ENCODE results near the gene STUM.

- TF ChIP-seq CTCF (IDR thresholded peaks at IDR 0.05 in 2 of 3, conservative IDR thresholded peaks at IDR 0.05 in 1 of 3; ENCODE audit: control insufficient read depth in 2 of 3, extremely low read depth in 1 of 3, insufficient read depth in 1 of 3, low read depth in 3 of 3, low read length in 3 of 3): no peak
- TF ChIP-seq BCL3 (IDR thresholded peaks at IDR 0.05; ENCODE audit: borderline replicate concordance, insufficient read depth, low read depth, low read length, poor library complexity, severe bottlenecking): no peak
- no peak for TF ChIP-seq STAT3 (IDR thresholded peaks at IDR 0.05; ENCODE audit: low read depth, low read length)
- no peak for TF ChIP-seq FOXM1 (IDR thresholded peaks at IDR 0.05; ENCODE audit: low read depth, low read length)
- no peak for TF ChIP-seq RAD21 (IDR thresholded peaks at IDR 0.05; ENCODE audit: insufficient read depth, low read depth, low read length)
- TF ChIP-seq NRF1 (conservative IDR thresholded peaks at IDR 0.05; ENCODE audit: low read depth, low read length): no peak
- no peak for TF ChIP-seq TCF7 (IDR thresholded peaks at IDR 0.05; ENCODE audit: borderline replicate concordance)
- TF ChIP-seq MLLT1 (IDR thresholded peaks at IDR 0.05): no peak
- TF ChIP-seq SPI1 (IDR thresholded peaks at IDR 0.05; ENCODE audit: borderline replicate concordance, insufficient read depth, low read depth, low read length): no peak
- no peak for TF ChIP-seq BHLHE40 (IDR thresholded peaks at IDR 0.05; ENCODE audit: borderline replicate concordance in 1 of 2, low read depth in 2 of 2, low read length in 1 of 2)
Measured at GRCh38 chr1:226603022-226603857, 54.7 kb downstream of the STUM start.
